NCI-H510A (cell line): ENCODE measurements around the gene NOTCH4.
"Not testable (repeated sequence)": the region's sequence is repeated elsewhere in the genome, so short reads cannot be mapped to it uniquely, and the experiment has no call there.

Experiments used
- DNase-seq: peaks from one replicate; lab custom pipeline; 2025; lab: John Stamatoyannopoulos, UW

The NOTCH4 gene

DNA sequence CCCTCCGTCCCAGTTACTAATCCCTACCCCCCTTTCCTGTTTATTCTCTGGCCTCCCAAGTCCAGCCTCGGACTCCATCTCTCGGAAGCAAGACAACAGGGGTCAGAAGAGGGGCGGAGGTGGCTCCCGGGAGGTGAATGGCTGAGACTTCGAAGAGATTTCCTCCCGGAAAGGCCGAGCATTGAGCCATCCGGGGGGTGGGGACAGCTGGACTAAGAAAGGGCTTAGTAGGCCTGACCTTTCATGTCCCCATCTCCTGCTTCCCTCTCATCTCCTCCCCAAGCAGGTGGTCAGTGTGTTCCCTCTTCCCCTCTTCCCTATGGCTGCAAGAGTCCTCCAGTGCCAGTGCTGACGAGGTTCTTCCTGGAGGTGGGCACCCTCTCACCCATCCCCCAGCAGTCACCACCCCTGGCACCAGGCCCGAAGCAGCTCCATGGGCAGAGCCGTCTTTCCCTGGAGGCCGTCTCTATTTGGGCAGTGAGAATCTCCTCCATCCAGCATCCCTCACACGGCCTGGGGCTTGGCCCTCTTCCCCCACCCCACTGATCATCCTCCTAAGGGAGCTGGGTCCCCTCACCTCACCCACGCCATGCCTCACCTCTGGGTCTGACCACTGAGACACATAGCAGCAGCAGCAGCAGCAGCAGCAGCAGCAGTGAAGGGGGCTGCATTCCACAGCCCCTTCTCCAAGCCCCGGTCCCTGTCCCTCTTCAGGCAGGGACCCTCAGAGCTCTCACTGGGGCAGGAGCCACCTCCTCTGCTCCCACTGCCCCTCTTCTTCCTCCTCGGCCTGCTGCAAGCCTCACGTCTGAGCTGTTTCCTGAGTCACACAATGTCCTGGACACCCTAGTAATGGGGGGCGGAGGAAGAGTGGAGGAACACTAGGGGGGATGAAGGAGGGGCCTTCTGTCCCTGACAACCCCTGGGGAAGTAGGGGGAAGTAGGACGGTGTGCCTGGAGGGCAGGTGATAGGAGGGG is at the start of gene NOTCH4:
Gene NOTCH4 (minus strand): TSS at position 810 of the 978 bp plus-strand sequence. CDS start 139 bp downstream, at position 671.
- no peak for DNase-seq

DNA sequence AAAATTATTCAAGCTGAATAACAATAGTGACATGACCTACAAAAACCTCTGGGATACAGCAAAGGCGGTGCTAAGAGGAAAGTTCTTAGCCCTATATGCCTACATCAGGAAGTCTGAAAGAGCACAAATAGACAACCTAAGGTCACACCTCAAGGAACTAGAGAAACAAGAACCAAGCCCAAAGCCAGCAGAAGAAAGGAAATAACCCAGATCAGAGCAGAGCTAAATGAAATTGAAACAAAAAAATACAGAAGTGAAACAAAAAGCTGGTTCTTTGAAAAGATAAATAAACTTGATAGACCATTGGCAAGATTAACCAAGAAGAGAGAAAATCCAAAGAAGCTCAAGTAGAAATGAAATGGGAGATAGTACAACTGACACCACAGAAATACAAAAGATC is 47.6 kb upstream of the NOTCH4 start:
- DNase-seq = no peak

DNA sequence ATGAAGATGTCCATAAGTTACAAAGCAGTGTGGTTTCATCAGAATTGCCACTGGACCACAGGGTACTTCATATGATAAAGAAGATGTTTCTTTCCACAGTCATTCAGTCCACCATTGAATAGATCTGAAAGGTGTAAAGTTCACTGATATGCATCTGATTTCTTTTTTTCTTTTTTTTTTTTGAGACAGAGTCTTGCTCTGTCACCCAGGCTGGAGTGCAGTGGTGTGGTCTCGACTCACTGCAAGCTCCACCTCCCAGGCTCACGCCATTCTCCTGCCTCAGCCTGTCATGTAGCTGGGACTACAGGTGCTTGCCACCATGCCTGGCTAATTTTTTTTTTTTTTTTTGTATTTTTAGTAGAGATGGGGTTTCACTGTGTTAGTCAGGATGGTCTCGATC is 44.6 kb upstream of the NOTCH4 start:
- not testable (repeated sequence) for DNase-seq

GRCh38 chr6:32267035-32267434 is 43.2 kb upstream of the NOTCH4 start:
- no peak for DNase-seq

- DNase-seq = not testable (repeated sequence)
Measured at GRCh38 chr6:32257262-32257661, 33.4 kb upstream of the NOTCH4 start.

DNA sequence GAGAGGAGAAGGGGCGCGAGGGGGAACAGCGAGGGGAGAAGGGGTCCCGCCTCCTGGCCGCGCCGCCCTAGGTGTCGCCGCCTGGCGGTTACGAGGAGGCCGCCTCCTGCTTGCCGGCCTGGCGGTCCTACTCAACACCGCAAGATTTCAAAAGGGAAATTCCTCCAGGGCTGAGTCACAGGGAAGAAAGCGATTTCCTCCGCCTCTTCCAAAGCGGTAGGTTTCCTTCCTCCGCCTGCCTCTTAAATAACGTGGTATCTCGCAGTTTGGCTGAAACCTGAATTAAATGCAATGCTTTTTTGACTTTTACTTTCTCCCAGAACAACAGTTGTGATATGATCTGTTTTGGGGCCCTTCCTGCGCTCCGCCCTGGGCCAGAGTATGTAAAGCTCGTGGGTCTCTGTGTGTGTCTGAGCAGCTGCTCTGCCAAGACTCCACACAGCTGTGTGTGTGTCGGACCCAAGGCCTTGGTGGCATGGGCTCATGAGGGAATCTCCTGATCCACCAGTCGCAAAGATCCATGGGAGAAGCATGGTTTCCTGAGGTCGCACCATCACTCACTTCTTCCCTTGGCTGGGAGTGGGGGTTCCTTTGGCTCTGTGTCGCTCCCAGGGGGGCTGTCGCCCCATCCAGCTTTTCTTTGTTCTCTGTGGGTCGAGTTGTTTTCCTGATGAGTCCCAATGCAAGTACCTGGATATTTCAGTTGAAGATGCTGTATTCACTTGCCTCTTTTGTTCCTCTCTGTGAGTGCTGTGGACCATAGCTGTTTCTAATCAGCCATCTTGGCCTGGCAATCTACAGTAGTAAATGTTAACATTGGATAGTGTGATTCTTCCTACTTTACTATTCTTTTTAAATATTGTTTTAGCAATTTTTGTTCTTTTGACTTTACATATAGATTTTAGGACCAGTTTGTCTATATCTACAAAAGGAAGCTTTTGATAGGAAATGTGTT is 31.6 kb upstream of the NOTCH4 start:
- DNase-seq = no peak

DNA sequence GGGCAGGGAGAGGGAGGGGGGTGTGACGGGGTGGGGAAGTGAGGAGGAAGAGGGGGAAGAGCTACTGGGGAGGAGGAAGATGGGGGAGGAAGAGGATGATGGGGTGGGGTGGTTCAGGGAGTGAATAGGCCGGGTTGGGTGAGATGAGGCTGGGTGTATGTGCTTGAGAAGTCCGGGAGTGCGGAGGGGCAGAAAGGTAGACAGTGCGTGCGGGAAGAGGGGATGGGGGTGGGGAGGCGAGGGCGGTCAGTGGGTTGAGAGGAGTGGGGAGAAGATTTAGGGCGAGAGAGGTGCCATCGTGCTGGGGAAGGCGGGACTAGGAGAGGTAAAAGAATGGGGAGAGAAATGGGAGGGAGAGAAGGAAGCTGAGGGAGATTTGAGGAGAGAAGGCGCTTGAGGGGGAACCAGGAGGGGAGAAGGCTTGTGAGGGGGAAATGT is 30.9 kb upstream of the NOTCH4 start:
- no peak for DNase-seq

- DNase-seq = no peak
Measured at GRCh38 chr6:32252331-32253009, 28.6 kb upstream of the NOTCH4 start.

GRCh38 chr6:32249262-32249661 is 25.4 kb upstream of the NOTCH4 start:
- no peak for DNase-seq

- no peak for DNase-seq
Measured at GRCh38 chr6:32247401-32247800, 23.5 kb upstream of the NOTCH4 start.

DNA sequence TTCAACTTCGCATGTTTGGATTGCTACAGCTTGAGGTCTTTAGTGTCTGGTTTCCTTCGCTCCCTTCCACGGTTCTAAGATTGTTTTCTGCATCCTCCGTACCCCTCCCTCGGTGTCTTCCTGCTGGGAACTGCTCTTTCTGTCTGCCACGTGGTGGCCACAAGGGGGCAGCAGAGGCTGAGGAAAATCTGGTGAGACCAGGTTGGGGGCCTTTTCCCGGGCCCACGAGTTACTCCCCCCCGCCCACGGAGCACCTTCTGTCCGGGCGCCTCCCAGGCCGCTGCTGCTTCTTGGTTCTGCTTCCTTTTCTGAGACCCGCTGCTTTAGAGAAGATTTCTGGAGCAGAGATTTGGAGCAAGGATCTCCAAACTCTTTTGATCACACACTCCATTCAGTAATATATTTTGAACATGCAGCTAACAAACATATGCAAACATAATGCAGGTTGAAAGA is 21.1 kb upstream of the NOTCH4 start:
- DNase-seq = no peak

DNA sequence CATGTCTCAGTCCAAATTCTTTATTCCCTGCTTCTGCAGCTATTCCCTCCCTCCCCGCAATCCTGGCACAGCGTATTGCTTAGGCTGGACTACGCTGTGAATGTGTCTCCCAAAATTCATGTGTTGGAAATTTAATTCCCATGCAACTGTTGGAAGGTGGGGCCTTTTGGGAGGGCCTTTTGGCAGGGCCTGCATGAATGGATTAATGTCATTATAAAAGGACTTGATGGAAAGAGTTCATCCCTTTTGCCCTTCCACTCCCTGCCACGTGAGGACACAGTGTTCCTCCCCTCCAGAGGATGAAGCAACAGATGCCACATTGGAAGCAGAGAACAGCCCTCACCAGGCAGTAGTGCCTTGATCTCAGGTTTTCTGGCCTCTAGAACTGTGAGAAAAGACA is 20.4 kb upstream of the NOTCH4 start:
- DNase-seq = no peak

DNA sequence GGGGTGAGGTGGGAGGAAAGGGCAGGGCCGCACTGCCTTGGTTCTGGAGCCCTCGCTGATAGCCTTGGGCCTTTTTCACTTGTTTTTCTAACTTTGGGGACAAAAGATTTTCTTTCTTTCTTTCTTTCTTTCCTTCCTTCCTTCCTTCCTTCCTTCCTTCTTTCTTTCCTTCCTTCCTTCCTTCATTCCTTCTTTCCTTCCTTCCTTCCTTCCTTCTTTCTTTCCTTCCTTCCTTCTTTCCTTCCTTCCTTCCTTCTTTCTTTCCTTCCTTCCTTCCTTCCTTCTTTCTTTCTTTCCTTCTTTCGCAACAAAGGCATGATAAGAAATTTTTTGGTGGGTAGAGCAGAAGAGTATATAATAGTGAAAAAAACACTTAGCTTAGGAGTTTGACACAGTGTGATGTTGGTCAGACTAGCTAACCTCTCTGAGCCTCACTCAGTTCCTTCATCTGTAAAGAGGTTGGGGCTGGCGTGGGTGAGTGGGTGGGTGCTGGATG is 18.5 kb upstream of the NOTCH4 start:
- DNase-seq = not testable (repeated sequence)

- no peak for DNase-seq
Measured at GRCh38 chr6:32240686-32241085, 16.8 kb upstream of the NOTCH4 start.

GRCh38 chr6:32239462-32239861 is 15.6 kb upstream of the NOTCH4 start:
- no peak for DNase-seq

DNA sequence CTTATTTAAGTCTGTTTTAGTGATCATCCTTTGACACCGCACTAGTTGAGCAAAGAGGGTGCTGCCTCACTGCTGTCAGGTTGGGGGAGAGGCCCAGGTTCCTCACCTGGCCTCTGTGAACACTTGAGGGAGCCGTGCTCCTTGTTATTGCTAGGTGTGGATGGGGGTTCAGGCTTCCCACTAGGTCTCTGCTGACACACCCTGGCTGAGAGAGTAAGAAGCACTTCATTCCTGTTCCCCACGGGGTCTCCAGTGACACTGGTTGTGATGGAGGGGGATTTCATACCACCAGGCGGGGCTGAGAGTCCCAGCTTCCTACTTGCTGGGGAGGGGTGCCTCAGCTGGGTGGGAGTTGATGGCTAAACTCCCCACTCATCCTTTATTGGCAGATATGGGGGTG is 11.1 kb upstream of the NOTCH4 start:
- no peak for DNase-seq

GRCh38 chr6:32226434-32226833 is 2.6 kb upstream of the NOTCH4 start:
- DNase-seq = no peak

- DNase-seq = no peak
Measured at GRCh38 chr6:32224696-32225095, 829 bp upstream of the NOTCH4 start.

DNA sequence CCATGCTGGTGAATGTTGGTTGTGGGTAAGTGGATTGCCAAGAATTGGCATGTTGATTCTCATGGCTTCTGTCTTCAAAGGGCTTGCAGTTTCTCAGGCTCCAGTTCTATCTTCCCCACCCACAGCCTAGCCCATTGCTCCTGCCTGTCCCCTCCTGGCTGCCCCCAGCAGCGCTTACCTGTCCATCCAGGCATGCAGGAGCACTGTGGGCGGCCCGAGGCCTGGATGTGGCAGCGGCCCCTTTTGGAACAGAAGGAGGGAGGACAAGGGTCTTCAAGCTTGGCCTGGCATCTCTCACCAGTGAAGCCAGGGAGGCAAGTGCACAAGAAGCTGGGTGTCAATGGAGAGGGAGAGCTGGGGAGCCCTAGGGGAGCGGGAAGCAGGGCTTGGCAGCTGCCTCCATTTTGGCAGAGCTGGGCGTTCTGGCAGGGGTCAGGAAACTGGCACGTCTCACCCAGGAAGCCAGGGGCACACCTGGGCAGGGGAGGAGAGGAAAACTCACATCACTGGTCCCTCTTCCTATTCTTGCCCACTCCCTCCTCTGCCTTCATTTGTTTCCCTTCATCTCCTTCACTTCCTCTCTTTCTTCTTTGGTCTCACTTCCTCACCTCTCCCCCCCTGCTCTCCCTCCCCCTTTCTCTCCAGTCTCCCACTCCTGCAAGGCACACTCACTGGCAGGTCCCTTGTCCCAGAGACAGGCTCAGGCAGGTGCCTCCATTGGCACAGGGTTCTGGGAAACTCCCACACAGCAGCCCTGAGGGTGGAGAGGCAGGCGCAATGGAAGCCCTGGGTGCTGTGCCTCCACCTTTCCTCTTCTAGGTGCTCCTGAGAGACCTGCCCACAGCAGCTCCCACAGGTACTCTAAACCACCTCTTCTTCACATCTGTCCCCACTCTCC is 1.3 kb downstream of the NOTCH4 start:
- no peak for DNase-seq

GRCh38 chr6:32220021-32220420 is 3.8 kb downstream of the NOTCH4 start:
- no peak for DNase-seq

- no peak for DNase-seq
Measured at GRCh38 chr6:32218167-32218566, 5.7 kb downstream of the NOTCH4 start.
